Chondrocyte (in vitro differentiated cells): ENCODE data around the gene MYBPH. TPM values are rescaled to one million over a fixed set of nuclear protein-coding genes. Genes with fewer than 3 reads are reported as not detected.

Experiments used
- DNase-seq: peaks from one replicate; pipeline ENCODE4 v3.0.0; 2021; ENCODE audit warnings: mixed read lengths, low spot score
- H3K27ac Mint-ChIP-seq: one replicate; pipeline ENCODE4 v1.8.0; 2021; ENCODE audit warnings: mild to moderate bottlenecking, moderate library complexity, mixed read lengths; ENCODE audit not compliant: unreplicated experiment
- H3K27me3 Mint-ChIP-seq: 2 replicates; pipeline ENCODE4 v1.8.0; 2021; ENCODE audit warnings: low read depth, mixed read lengths
- H3K36me3 Mint-ChIP-seq: 2 replicates; pipeline ENCODE4 v1.8.0; 2021; ENCODE audit warnings: low read depth, mixed read lengths
- H3K4me1 Mint-ChIP-seq: 2 replicates; pipeline ENCODE4 v1.8.0; 2021; ENCODE audit warnings: low read depth, mild to moderate bottlenecking, mixed read lengths
- H3K4me3 Mint-ChIP-seq: one replicate; pipeline ENCODE4 v1.8.0; 2021; ENCODE audit warnings: mild to moderate bottlenecking, moderate library complexity, mixed read lengths; ENCODE audit not compliant: unreplicated experiment
- H3K9me3 Mint-ChIP-seq: 2 replicates; pipeline ENCODE4 v1.8.0; 2021; ENCODE audit warnings: low read depth, mixed read lengths
- CTCF ChIP-seq: fragments of 200-600 bp; sonication (generic); IDR thresholded peaks from 2 replicates; pipeline ENCODE4 v1.5.0; 2021; ENCODE audit warnings: antibody characterized with exemption, mild to moderate bottlenecking, moderate library complexity
- total RNA-seq: library from RNA; stranded (reverse); gene quantifications from 3 replicates; pipeline ENCODE4 v1.2.1, GENCODE V29; 2021

Gene MYBPH
- total RNA-seq, 1 donor from 2014 or later: not detected

GRCh38 chr1:203130358-203130985, 45.2 kb downstream of the MYBPH start:
- H3K27me3 Mint-ChIP-seq: no peaks in the 10 kb centered on the region

GRCh38 chr1:203129501-203130231, 46.0 kb downstream of the MYBPH start:
- peak; percentile 71 for DNase-seq
- Mint-ChIP-seq H3K27ac (no peak overlapping the region), H3K4me1 (peaks cover 26% of the 10 kb centered on the region), H3K4me3 (no peak overlapping the region), H3K36me3 (no peaks in the 10 kb centered on the region), H3K27me3 (peaks cover 6% of the 10 kb centered on the region), H3K9me3 (no peaks in the 10 kb centered on the region)
- TF ChIP-seq CTCF: no peak

More at GRCh38 chr1:203130358-203130985, 45.2 kb downstream of the MYBPH start:
- H3K27ac Mint-ChIP-seq: no peak overlapping the region
- peaks cover 26% of the 10 kb centered on the region for H3K4me1 Mint-ChIP-seq
- DNase-seq: peak; percentile 65
- no peaks in the 10 kb centered on the region for H3K9me3 Mint-ChIP-seq
- H3K4me3 Mint-ChIP-seq: no peak overlapping the region
- no peak for TF ChIP-seq CTCF
- H3K36me3 Mint-ChIP-seq: no peaks in the 10 kb centered on the region

GRCh38 chr1:203128716-203129500, 46.7 kb downstream of the MYBPH start:
- DNase-seq: peak; percentile 90
- Mint-ChIP-seq H3K4me1 (peaks cover 26% of the 10 kb centered on the region), H3K36me3 (no peaks in the 10 kb centered on the region), H3K27ac (no peak overlapping the region), H3K27me3 (peaks cover 12% of the 10 kb centered on the region), H3K9me3 (no peaks in the 10 kb centered on the region), H3K4me3 (peak overlapping the region; percentile 73)
- no peak for TF ChIP-seq CTCF

- DNase-seq: peak; percentile 79
- TF ChIP-seq CTCF: no peak
- Mint-ChIP-seq H3K27me3 (peaks cover 17% of the 10 kb centered on the region), H3K4me1 (peaks cover 26% of the 10 kb centered on the region), H3K36me3 (no peaks in the 10 kb centered on the region), H3K27ac (no peak overlapping the region), H3K4me3 (peak overlapping the region; percentile 73), H3K9me3 (no peaks in the 10 kb centered on the region)
Observed at GRCh38 chr1:203128431-203128715, 47.3 kb downstream of the MYBPH start.

- peak; percentile 77 for DNase-seq
- Mint-ChIP-seq H3K9me3 (no peaks in the 10 kb centered on the region), H3K36me3 (no peaks in the 10 kb centered on the region), H3K27me3 (peaks cover 18% of the 10 kb centered on the region), H3K27ac (peak within 1 kb of the TSS; percentile 62), H3K4me1 (peaks cover 26% of the 10 kb centered on the region), H3K4me3 (peak within 1 kb of the TSS; percentile 73)
- TF ChIP-seq CTCF: peak; percentile 59
Observed at GRCh38 chr1:203127666-203128430, 47.8 kb downstream of the MYBPH start, which contains the start of gene ADORA1. Gene ADORA1 (plus strand): TSS chr1:203127726. CDS start chr1:203128842, 1,116 bp downstream.
